HepG2 (cell line): ENCODE results near the gene ZXDC. TPM values are rescaled to one million over a fixed set of nuclear protein-coding genes. Genes with fewer than 3 reads are reported as not detected.

Experiments used
- ARNT2 ChIP-seq: sonication (generic); formaldehyde crosslinking; IDR thresholded peaks from 2 replicates; pipeline ENCODE4 v1.8.0; 2022; ENCODE audit warnings: mild to moderate bottlenecking, low read depth, missing genetic modification reagents, moderate library complexity
- CENPBD1 ChIP-seq: sonication (generic); formaldehyde crosslinking; IDR thresholded peaks from 2 replicates; pipeline ENCODE4 v1.8.0; 2022; ENCODE audit warnings: missing genetic modification reagents, low read depth, mild to moderate bottlenecking, borderline replicate concordance
- ERF ChIP-seq: IDR thresholded peaks from 2 replicates; pipeline ENCODE4 v1.6.1; 2018; ENCODE audit warnings: missing biosample characterization, missing genetic modification reagents
- FOXC1 ChIP-seq: sonication (generic); formaldehyde crosslinking; IDR thresholded peaks from 2 replicates; pipeline ENCODE4 v1.8.0; 2022; ENCODE audit warnings: mild to moderate bottlenecking, missing genetic modification reagents, borderline replicate concordance
- GPN1 ChIP-seq: sonication (generic); formaldehyde crosslinking; IDR thresholded peaks from 2 replicates; pipeline ENCODE4 v1.5.1; 2020; ENCODE audit warnings: missing genetic modification reagents, borderline replicate concordance
- HOMEZ ChIP-seq: IDR thresholded peaks from 2 replicates; pipeline ENCODE4 v1.6.1; 2016; ENCODE audit warnings: low read depth
- NBN ChIP-seq: fragments of 450-650 bp; conservative IDR thresholded peaks from 2 replicates; pipeline ENCODE4 v1.6.1; 2017
- NFIC ChIP-seq: IDR thresholded peaks from 2 replicates; pipeline ENCODE4 v1.6.1; 2012; ENCODE audit warnings: mild to moderate bottlenecking, low read length, inconsistent platforms
- PRDM4 ChIP-seq: sonication (generic); formaldehyde crosslinking; IDR thresholded peaks from 2 replicates; pipeline ENCODE4 v1.9.0; 2021; ENCODE audit warnings: missing genetic modification reagents, borderline replicate concordance
- PRPF4 ChIP-seq: fragments of 200-400 bp; formaldehyde crosslinking; IDR thresholded peaks from 2 replicates; pipeline ENCODE4 v1.6.1; 2016; ENCODE audit warnings: low read length, low read depth; ENCODE audit not compliant: poor library complexity, severe bottlenecking
- TCF7L2 ChIP-seq: IDR thresholded peaks from 2 replicates; pipeline ENCODE4 v1.6.1; 2011; ENCODE audit warnings: mild to moderate bottlenecking, low read depth, low read length, moderate library complexity
- ZFAT ChIP-seq: sonication (generic); formaldehyde crosslinking; conservative IDR thresholded peaks from 2 replicates; pipeline ENCODE4 v1.8.1; 2023; ENCODE audit warnings: missing genetic modification reagents, inconsistent platforms
- ZNF652 ChIP-seq: IDR thresholded peaks from 2 replicates; pipeline ENCODE4 v1.6.1; 2016; ENCODE audit warnings: low read depth, borderline replicate concordance
- polyA plus RNA-seq, 8 experiments: library from polyadenylated mRNA; depleted of rRNA in 3 of 8; stranded (reverse) in 7 of 8; unstranded in 1 of 8; fragments of >200 nt; fragmentation: Illumina TruSeq in 4 of 8; extraction: Trizol in 4 of 8; gene quantifications; 2 replicates each; pipeline versions ENCODE4 v1.2.1 to v1.2.3, GENCODE V29; 2011 to 2016; ENCODE audit warnings: low read depth in 4 of 8, missing spikeins in 1 of 8, mixed read lengths in 1 of 8; ENCODE audit not compliant: insufficient read depth in 1 of 8
- total RNA-seq, 5 experiments: library from RNA; depleted of rRNA; stranded (reverse); fragments of >200 nt; fragmentation: Illumina TruSeq; extraction: Trizol; gene quantifications; 2 replicates each; pipeline ENCODE4 v1.2.3, GENCODE V29; 2016; ENCODE audit warnings: low read depth in 1 of 5
- TF ChIP-seq, protein P1 (sequence below): sonication (generic); formaldehyde crosslinking; IDR thresholded peaks from 2 replicates; pipeline ENCODE4 v1.9.0; 2021; ENCODE audit warnings: missing genetic modification reagents, mild to moderate bottlenecking, borderline replicate concordance
- TF ChIP-seq, protein P2 (sequence below): sonication (generic); formaldehyde crosslinking; IDR thresholded peaks from 2 replicates; pipeline ENCODE4 v1.4.0; 2020; ENCODE audit warnings: low read depth, mild to moderate bottlenecking, missing genetic modification reagents
- TF ChIP-seq, protein P3 (sequence below): sonication (generic); formaldehyde crosslinking; IDR thresholded peaks from 2 replicates; pipeline ENCODE4 v1.5.1; 2020; ENCODE audit warnings: mild to moderate bottlenecking, moderate library complexity, missing genetic modification reagents
- TF ChIP-seq, protein P4 (sequence below): sonication (generic); formaldehyde crosslinking; IDR thresholded peaks from 2 replicates; pipeline ENCODE4 v1.8.1; 2023; ENCODE audit warnings: mild to moderate bottlenecking, missing genetic modification reagents

ZXDC gene
- total and polyA plus RNA-seq, 2 of the 13 experiments (the other 11 are each of a cell fraction or from before 2014, with no cell fraction given): 17.6 to 21.2 TPM

DNA sequence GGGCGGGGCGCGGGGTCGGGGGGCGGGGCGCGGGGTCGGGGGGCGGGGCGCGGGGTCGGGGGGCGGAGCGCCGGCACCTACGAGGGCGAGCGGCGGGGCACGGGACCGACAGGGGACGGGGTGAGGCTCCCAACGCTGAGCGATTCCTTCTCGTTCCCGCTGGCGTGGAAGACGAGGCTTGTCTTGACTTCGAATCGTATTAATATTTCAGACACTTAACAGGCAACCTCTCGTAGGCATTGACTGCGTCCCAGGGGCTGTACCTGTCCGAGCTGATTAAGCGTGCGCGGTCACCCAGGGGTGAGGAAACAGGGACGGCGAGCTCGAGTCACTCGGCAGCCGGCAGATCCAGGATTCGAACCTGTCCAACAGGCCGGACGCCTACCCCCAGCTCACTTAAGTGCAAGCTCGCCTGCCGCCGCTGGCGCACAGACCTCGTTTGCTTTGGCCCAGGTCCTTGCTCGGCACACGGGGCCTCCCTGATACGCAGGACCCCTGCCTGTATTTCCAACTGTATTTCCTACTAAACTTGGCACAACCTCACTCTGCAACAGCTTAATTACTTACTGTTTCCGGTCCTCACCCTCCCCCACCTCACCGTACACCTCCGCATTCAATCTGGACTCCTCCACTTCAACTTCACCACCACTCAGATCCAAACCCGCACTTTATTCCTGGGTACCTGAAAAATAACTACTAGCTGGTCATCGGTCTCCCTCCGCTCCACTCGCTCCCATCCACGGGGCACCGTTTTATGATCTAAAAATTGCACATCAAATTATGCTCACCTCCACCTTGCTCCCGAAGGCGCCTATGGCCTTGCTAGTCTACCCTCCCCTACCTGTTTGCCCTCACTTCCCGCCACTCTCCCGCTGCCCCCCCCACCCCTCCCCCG, 722 bp upstream of the ZXDC start (continued):
- no peak for TF ChIP-seq HOMEZ
- no peak for TF ChIP-seq PRDM4
- no peak for TF ChIP-seq CENPBD1 (CRISPR knock-in tag)
- TF ChIP-seq ZNF652 (CRISPR knock-in tag): no peak
- TF ChIP-seq PRPF4: no peak
- TF ChIP-seq, protein P1, sequence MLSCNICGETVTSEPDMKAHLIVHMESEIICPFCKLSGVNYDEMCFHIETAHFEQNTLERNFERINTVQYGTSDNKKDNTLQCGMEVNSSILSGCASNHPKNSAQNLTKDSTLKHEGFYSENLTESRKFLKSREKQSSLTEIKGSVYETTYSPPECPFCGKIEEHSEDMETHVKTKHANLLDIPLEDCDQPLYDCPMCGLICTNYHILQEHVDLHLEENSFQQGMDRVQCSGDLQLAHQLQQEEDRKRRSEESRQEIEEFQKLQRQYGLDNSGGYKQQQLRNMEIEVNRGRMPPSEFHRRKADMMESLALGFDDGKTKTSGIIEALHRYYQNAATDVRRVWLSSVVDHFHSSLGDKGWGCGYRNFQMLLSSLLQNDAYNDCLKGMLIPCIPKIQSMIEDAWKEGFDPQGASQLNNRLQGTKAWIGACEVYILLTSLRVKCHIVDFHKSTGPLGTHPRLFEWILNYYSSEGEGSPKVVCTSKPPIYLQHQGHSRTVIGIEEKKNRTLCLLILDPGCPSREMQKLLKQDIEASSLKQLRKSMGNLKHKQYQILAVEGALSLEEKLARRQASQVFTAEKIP (CRISPR knock-in tag): no peak
- no peak for TF ChIP-seq NBN
- no peak for TF ChIP-seq ZFAT (CRISPR knock-in tag)
- TF ChIP-seq, protein P2, sequence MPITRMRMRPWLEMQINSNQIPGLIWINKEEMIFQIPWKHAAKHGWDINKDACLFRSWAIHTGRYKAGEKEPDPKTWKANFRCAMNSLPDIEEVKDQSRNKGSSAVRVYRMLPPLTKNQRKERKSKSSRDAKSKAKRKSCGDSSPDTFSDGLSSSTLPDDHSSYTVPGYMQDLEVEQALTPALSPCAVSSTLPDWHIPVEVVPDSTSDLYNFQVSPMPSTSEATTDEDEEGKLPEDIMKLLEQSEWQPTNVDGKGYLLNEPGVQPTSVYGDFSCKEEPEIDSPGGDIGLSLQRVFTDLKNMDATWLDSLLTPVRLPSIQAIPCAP (CRISPR knock-in tag): no peak
- TF ChIP-seq, protein P3, sequence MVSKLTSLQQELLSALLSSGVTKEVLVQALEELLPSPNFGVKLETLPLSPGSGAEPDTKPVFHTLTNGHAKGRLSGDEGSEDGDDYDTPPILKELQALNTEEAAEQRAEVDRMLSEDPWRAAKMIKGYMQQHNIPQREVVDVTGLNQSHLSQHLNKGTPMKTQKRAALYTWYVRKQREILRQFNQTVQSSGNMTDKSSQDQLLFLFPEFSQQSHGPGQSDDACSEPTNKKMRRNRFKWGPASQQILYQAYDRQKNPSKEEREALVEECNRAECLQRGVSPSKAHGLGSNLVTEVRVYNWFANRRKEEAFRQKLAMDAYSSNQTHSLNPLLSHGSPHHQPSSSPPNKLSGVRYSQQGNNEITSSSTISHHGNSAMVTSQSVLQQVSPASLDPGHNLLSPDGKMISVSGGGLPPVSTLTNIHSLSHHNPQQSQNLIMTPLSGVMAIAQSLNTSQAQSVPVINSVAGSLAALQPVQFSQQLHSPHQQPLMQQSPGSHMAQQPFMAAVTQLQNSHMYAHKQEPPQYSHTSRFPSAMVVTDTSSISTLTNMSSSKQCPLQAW: peak; percentile 47; the same call in 1 of the 2 replicates
- TF ChIP-seq, protein P4, sequence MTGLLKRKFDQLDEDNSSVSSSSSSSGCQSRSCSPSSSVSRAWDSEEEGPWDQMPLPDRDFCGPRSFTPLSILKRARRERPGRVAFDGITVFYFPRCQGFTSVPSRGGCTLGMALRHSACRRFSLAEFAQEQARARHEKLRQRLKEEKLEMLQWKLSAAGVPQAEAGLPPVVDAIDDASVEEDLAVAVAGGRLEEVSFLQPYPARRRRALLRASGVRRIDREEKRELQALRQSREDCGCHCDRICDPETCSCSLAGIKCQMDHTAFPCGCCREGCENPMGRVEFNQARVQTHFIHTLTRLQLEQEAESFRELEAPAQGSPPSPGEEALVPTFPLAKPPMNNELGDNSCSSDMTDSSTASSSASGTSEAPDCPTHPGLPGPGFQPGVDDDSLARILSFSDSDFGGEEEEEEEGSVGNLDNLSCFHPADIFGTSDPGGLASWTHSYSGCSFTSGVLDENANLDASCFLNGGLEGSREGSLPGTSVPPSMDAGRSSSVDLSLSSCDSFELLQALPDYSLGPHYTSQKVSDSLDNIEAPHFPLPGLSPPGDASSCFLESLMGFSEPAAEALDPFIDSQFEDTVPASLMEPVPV (CRISPR knock-in tag): peak; percentile 39; the same call in 1 of the 2 replicates
- no peak for TF ChIP-seq GPN1
- TF ChIP-seq ARNT2: no peak
- TF ChIP-seq TCF7L2: no peak
- TF ChIP-seq FOXC1 (CRISPR knock-in tag): peak; percentile 45; the same call in 1 of the 2 replicates
- no peak for TF ChIP-seq NFIC
- 0 out of 2 replicates have a peak, but pooled peaks have one; percentile 13 for TF ChIP-seq ERF (CRISPR knock-in tag)
